ENCODE measurements around the gene TMEM81.

DNA sequence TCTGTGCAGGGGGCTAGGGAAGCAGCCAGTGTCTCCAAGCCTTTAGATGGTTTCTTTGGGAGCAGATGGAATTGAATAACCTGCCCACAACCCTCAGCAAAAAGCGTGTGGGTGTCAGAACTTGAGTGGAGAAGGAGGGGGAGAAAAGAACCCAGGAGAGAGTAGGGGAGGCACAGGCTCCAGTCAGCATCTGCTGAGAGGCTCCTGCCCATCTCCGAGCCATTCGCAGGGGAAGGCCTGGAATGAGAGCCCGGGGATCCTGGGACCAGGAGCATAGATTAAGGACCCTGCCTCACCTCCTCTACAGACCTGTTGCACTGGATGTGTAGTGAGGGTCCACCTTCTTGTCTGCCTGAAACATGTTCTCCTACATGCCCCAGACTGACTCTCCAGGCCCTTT, 16.3 kb downstream of the TMEM81 start:
- TF ChIP-seq ARNT (IDR thresholded peaks at IDR 0.05) (no peak), PKNOX1 (IDR thresholded peaks at IDR 0.05) (no peak), SP1 (IDR thresholded peaks at IDR 0.05) (no peak), BHLHE40 (IDR thresholded peaks at IDR 0.05; ENCODE audit: borderline replicate concordance) (no peak), L3MBTL2 (conservative IDR thresholded peaks at IDR 0.05) (no peak), ELF4 (IDR thresholded peaks at IDR 0.05) (no peak), TARDBP (IDR thresholded peaks at IDR 0.05) (no peak), SUZ12 (IDR thresholded peaks at IDR 0.05) (no peak), FOXM1 (IDR thresholded peaks at IDR 0.05; ENCODE audit: borderline replicate concordance) (no peak), FOXK2 (IDR thresholded peaks at IDR 0.05) (no peak), NFRKB (IDR thresholded peaks at IDR 0.05) (no peak), LEF1 (IDR thresholded peaks at IDR 0.05; ENCODE audit: borderline replicate concordance) (no peak), HDGF (IDR thresholded peaks at IDR 0.05; ENCODE audit: borderline replicate concordance) (no peak), FOXA1 (IDR thresholded peaks at IDR 0.05) (no peak)

All from HEK293T (cell line).